SK-N-SH treated with all-trans-retinoic acid at 6 μM for 48 hours (cell line): ENCODE measurements around the gene VAV1.
"Not testable (repeated sequence)": the region's sequence is repeated elsewhere in the genome, so short reads cannot be mapped to it uniquely, and the experiment has no call there.

ENCODE experiments used
- ATAC-seq: fragments of 200-7000 bp; cut with Tn5 transposase; 3 replicates; pipeline ENCODE4 v1.9.1; 2020; ENCODE audit warnings: mild to moderate bottlenecking, moderate library complexity
- ARNTL ChIP-seq: fragments of 450-650 bp; formaldehyde crosslinking; IDR thresholded peaks from 2 replicates; pipeline ENCODE4 v1.5.0; 2020; ENCODE audit warnings: low read depth, mild to moderate bottlenecking, moderate library complexity, borderline replicate concordance
- BACH2 ChIP-seq: fragments of 250-450 bp; sonication (Bioruptor Pico); IDR thresholded peaks from 2 replicates; pipeline ENCODE4 v1.9.0; 2021; ENCODE audit warnings: mild to moderate bottlenecking, borderline replicate concordance
- CSDC2 ChIP-seq: fragments of 250-450 bp; sonication (Bioruptor Pico); IDR thresholded peaks from 2 replicates; pipeline ENCODE4 v1.5.0; 2020; ENCODE audit warnings: mild to moderate bottlenecking, moderate library complexity
- GLIS3 ChIP-seq: fragments of 250-450 bp; sonication (Bioruptor Pico); IDR thresholded peaks from 2 replicates; pipeline ENCODE4 v1.5.0; 2020; ENCODE audit warnings: mild to moderate bottlenecking, moderate library complexity
- ISL1 ChIP-seq: fragments of 250-450 bp; sonication (Bioruptor Pico); IDR thresholded peaks from 2 replicates; pipeline ENCODE4 v2.1.2; 2022; ENCODE audit warnings: mild to moderate bottlenecking, moderate library complexity
- OSR1 ChIP-seq: fragments of 250-450 bp; sonication (Bioruptor Pico); IDR thresholded peaks from 2 replicates; pipeline ENCODE4 v1.8.0; 2022; ENCODE audit warnings: moderate library complexity, mild to moderate bottlenecking, inconsistent platforms
- PPARA ChIP-seq: fragments of 250-450 bp; sonication (Bioruptor Pico); IDR thresholded peaks from 2 replicates; pipeline ENCODE4 v1.5.0; 2020; ENCODE audit warnings: mild to moderate bottlenecking, borderline replicate concordance
- RARB ChIP-seq: fragments of 250-450 bp; sonication (Bioruptor Pico); IDR thresholded peaks from 2 replicates; pipeline ENCODE4 v1.8.0; 2021; ENCODE audit warnings: mild to moderate bottlenecking, moderate library complexity
- SNAI2 ChIP-seq: fragments of 250-450 bp; sonication (Bioruptor Pico); IDR thresholded peaks from 2 replicates; pipeline ENCODE4 v1.5.0; 2020; ENCODE audit warnings: mild to moderate bottlenecking, moderate library complexity
- TCF4 ChIP-seq: fragments of 250-450 bp; sonication (Bioruptor Pico); IDR thresholded peaks from 2 replicates; pipeline ENCODE4 v1.8.0; 2021; ENCODE audit warnings: mild to moderate bottlenecking, moderate library complexity, borderline replicate concordance
- TOX ChIP-seq: fragments of 250-450 bp; sonication (Bioruptor Pico); IDR thresholded peaks from 2 replicates; pipeline ENCODE4 v1.8.0; 2021; ENCODE audit warnings: mild to moderate bottlenecking, moderate library complexity, borderline replicate concordance
- ZC3H10 ChIP-seq: fragments of 250-450 bp; sonication (Bioruptor Pico); IDR thresholded peaks from 2 replicates; pipeline ENCODE4 v1.5.1; 2021; ENCODE audit warnings: mild to moderate bottlenecking, moderate library complexity
- ZFP3 ChIP-seq: fragments of 250-450 bp; sonication (Bioruptor Pico); IDR thresholded peaks from 2 replicates; pipeline ENCODE4 v1.5.0; 2020; ENCODE audit warnings: mild to moderate bottlenecking, moderate library complexity
- ZFP30 ChIP-seq: fragments of 450-650 bp; formaldehyde crosslinking; IDR thresholded peaks from 2 replicates; pipeline ENCODE4 v1.5.0; 2022; ENCODE audit warnings: mild to moderate bottlenecking, moderate library complexity
- ZNF565 ChIP-seq: fragments of 450-650 bp; formaldehyde crosslinking; conservative IDR thresholded peaks from 2 replicates; pipeline ENCODE4 v1.5.0; 2020; ENCODE audit warnings: low read depth, mild to moderate bottlenecking, moderate library complexity
- ZNF70 ChIP-seq: fragments of 450-650 bp; formaldehyde crosslinking; IDR thresholded peaks from 2 replicates; pipeline ENCODE4 v1.5.0; 2020; ENCODE audit warnings: mild to moderate bottlenecking, moderate library complexity
- ZNF8 ChIP-seq: fragments of 450-650 bp; formaldehyde crosslinking; IDR thresholded peaks from 2 replicates; pipeline ENCODE4 v1.5.0; 2020; ENCODE audit warnings: mild to moderate bottlenecking, moderate library complexity
- TF ChIP-seq, protein P1 (sequence below): fragments of 250-450 bp; sonication (Bioruptor Pico); IDR thresholded peaks from 2 replicates; pipeline ENCODE4 v1.8.0; 2020; ENCODE audit warnings: mild to moderate bottlenecking, moderate library complexity, borderline replicate concordance
- TF ChIP-seq, protein P2 (sequence below): fragments of 250-450 bp; sonication (Bioruptor Pico); IDR thresholded peaks from 2 replicates; pipeline ENCODE4 v1.5.1; 2021; ENCODE audit warnings: mild to moderate bottlenecking, moderate library complexity
- TF ChIP-seq, protein P3 (sequence below): fragments of 250-450 bp; sonication (Bioruptor Pico); IDR thresholded peaks from 2 replicates; pipeline ENCODE4 v1.8.0; 2021; ENCODE audit warnings: low read depth, mild to moderate bottlenecking, moderate library complexity, borderline replicate concordance

VAV1 gene

DNA sequence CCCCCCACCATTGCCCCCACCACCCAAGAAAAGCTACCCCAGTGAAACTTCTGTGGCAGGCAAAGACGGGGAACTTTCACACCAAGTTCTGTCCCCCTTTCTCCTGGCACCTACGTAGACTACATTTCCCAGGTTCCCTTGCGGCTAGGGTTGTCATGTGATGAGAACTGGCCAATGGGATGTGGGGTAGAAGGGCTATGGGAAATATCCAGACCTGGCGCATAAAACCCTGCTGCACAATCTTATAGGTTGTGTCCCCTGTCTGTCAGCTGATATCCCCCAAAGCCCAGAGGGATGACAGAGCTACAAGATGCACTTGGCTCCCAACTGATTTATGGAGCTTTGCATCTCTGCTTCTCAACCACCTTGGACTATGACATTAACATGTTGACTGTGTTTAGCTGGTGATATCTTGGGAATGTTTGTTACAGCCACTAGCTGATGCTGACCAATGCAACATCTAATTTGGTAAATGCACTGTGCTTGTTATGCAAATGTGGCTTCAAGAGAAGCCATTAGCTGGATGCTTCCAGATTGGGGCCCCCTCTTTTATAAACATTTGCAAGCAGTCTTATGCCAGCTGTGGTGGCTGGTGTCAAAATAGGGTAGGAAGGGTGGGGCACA is 11.3 kb upstream of the VAV1 start:
- ATAC-seq, result peak; percentile 72
- TF ChIP-seq ZC3H10 (CRISPR knock-in tag) (no peak), ZNF70 (no peak), ZNF8 (CRISPR knock-in tag) (no peak), PPARA (CRISPR knock-in tag) (no peak), CSDC2 (CRISPR knock-in tag) (no peak), ARNTL (CRISPR knock-in tag) (no peak), ZFP3 (CRISPR knock-in tag) (no peak), OSR1 (no peak), ZNF565 (CRISPR knock-in tag) (no peak), TCF4 (CRISPR knock-in tag) (no peak)
- TF ChIP-seq, protein P1, sequence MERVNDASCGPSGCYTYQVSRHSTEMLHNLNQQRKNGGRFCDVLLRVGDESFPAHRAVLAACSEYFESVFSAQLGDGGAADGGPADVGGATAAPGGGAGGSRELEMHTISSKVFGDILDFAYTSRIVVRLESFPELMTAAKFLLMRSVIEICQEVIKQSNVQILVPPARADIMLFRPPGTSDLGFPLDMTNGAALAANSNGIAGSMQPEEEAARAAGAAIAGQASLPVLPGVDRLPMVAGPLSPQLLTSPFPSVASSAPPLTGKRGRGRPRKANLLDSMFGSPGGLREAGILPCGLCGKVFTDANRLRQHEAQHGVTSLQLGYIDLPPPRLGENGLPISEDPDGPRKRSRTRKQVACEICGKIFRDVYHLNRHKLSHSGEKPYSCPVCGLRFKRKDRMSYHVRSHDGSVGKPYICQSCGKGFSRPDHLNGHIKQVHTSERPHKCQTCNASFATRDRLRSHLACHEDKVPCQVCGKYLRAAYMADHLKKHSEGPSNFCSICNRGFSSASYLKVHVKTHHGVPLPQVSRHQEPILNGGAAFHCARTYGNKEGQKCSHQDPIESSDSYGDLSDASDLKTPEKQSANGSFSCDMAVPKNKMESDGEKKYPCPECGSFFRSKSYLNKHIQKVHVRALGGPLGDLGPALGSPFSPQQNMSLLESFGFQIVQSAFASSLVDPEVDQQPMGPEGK (CRISPR knock-in tag), result no peak
- TF ChIP-seq, protein P2, sequence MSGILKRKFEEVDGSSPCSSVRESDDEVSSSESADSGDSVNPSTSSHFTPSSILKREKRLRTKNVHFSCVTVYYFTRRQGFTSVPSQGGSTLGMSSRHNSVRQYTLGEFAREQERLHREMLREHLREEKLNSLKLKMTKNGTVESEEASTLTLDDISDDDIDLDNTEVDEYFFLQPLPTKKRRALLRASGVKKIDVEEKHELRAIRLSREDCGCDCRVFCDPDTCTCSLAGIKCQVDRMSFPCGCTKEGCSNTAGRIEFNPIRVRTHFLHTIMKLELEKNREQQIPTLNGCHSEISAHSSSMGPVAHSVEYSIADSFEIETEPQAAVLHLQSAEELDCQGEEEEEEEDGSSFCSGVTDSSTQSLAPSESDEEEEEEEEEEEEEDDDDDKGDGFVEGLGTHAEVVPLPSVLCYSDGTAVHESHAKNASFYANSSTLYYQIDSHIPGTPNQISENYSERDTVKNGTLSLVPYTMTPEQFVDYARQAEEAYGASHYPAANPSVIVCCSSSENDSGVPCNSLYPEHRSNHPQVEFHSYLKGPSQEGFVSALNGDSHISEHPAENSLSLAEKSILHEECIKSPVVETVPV (CRISPR knock-in tag), result no peak
- TF ChIP-seq, all 23 proteins: peak for 0

DNA sequence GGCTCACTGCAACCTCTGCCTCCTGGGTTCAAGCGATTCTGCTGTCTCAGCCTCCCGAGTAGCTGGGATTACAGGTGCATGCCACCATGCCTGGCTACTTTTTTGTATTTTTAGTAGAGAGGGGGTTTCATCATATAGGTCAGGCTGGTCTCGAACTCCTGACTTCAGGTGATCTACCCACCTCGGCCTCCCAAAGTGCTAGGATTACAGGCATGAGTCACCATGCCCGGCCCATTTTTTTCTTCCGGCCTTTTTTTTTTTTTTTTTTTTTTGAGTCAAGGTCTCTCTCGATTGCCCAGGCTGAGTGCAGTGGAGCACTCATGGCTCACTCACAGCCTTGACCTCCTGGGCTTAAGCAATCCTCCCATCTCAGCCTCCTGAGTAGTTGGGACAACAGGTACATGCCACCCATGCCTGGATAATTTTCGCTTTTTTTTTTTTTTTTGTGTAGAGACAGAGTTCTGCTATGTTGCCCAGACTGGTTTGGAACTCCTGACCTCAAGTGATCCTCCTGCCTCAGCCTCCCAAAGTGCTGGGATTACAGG is 10.2 kb upstream of the VAV1 start:
- not testable (repeated sequence) for ATAC-seq

DNA sequence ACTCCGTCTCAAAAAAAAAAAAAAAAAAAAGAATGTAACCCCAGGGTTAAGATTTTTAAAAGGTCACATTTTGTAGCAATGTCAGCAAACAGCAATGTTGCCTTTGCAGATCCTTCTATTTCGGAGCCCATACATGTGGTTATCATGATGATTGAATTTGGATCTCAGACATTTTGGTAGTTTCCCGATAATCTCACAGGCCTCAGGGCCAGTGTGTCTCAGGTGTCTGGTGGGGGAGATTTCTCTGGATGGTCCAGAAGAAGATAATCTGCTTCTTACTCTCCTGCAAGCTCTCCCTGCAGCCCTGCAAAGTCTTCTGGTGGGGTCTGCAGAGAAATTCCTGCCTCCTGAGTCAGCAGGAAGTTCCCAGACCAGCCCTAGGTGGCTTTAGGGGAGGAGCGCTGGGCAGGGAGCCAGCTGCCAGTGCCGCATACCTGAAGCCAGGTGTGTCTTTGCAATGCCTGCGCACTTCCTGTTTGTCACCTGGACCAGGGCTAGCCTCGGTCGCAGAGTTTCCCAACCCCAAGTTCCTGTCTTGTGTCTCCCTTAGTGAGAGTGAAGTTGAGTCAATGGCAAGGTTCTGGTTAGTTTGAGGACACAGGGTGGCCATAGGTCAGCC is 6.7 kb upstream of the VAV1 start:
- TF ChIP-seq, protein P2 (CRISPR knock-in tag), result no peak
- no peak for TF ChIP-seq GLIS3 (CRISPR knock-in tag)
- TF ChIP-seq SNAI2 (CRISPR knock-in tag), result no peak
- no peak for TF ChIP-seq RARB (CRISPR knock-in tag)
- no peak for TF ChIP-seq ZFP30
- TF ChIP-seq ISL1, result no peak
- TF ChIP-seq, protein P1 (CRISPR knock-in tag), result no peak
- TF ChIP-seq, protein P3, sequence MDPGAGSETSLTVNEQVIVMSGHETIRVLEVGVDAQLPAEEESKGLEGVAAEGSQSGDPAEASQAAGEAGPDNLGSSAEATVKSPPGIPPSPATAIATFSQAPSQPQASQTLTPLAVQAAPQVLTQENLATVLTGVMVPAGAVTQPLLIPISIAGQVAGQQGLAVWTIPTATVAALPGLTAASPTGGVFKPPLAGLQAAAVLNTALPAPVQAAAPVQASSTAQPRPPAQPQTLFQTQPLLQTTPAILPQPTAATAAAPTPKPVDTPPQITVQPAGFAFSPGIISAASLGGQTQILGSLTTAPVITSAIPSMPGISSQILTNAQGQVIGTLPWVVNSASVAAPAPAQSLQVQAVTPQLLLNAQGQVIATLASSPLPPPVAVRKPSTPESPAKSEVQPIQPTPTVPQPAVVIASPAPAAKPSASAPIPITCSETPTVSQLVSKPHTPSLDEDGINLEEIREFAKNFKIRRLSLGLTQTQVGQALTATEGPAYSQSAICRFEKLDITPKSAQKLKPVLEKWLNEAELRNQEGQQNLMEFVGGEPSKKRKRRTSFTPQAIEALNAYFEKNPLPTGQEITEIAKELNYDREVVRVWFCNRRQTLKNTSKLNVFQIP (CRISPR knock-in tag), result no peak
- no peak for TF ChIP-seq BACH2 (CRISPR knock-in tag)
- no peak for TF ChIP-seq CSDC2 (CRISPR knock-in tag)
- TF ChIP-seq ZC3H10 (CRISPR knock-in tag), result no peak
- TF ChIP-seq TOX (CRISPR knock-in tag), result no peak
- no peak for TF ChIP-seq ZNF8 (CRISPR knock-in tag)
- TF ChIP-seq ZNF565 (CRISPR knock-in tag), result no peak
- ATAC-seq, result no peak
